Parathyroid adenoma (tissue), 2 donors: Measurements from ENCODE around the gene FCRL6.

Experiments used
- H2AFZ ChIP-seq: fragments of 300-600 bp; sonication (generic); one replicate; pipeline ENCODE4 v1.7.0; 2017; ENCODE audit warnings: antibody characterized with exemption, mild to moderate bottlenecking
- H3K27ac ChIP-seq: fragments of 300-600 bp; sonication (generic); one replicate; pipeline ENCODE4 v1.7.0; 2017
- H3K27me3 ChIP-seq: fragments of 300-600 bp; sonication (generic); one replicate; pipeline ENCODE4 v1.7.0; 2017; ENCODE audit warnings: low read length; ENCODE audit not compliant: control insufficient read depth, insufficient read depth
- H3K36me3 ChIP-seq: fragments of 300-600 bp; sonication (generic); one replicate; pipeline ENCODE4 v1.7.0; 2017; ENCODE audit warnings: low read length; ENCODE audit not compliant: control insufficient read depth, insufficient read depth
- H3K4me1 ChIP-seq: fragments of 300-600 bp; sonication (generic); one replicate; pipeline ENCODE4 v1.7.0; 2017; ENCODE audit warnings: control low read depth
- H3K4me2 ChIP-seq: fragments of 300-600 bp; sonication (generic); one replicate; pipeline ENCODE4 v1.7.0; 2017; ENCODE audit warnings: low read length
- H3K4me3 ChIP-seq: fragments of 300-600 bp; sonication (generic); one replicate; pipeline ENCODE4 v1.7.0; 2017; ENCODE audit warnings: low read depth, low read length
- H3K79me2 ChIP-seq: fragments of 300-600 bp; sonication (generic); one replicate; pipeline ENCODE4 v1.7.0; 2017; ENCODE audit warnings: control low read depth
- H3K9ac ChIP-seq: fragments of 300-600 bp; sonication (generic); one replicate; pipeline ENCODE4 v1.7.0; 2017; ENCODE audit warnings: mild to moderate bottlenecking
- H3K9me3 ChIP-seq: fragments of 300-600 bp; sonication (generic); one replicate; pipeline ENCODE4 v1.7.0; 2017; ENCODE audit warnings: low read length; ENCODE audit not compliant: control insufficient read depth
- TF ChIP-seq, protein P1 (sequence below): fragments of 300-600 bp; sonication (generic); IDR thresholded peaks from one replicate; pipeline ENCODE4 v1.7.0; 2017; ENCODE audit warnings: antibody characterized with exemption, mild to moderate bottlenecking
- donor health status: primary hyperparathyroidism.

The FCRL6 gene

DNA sequence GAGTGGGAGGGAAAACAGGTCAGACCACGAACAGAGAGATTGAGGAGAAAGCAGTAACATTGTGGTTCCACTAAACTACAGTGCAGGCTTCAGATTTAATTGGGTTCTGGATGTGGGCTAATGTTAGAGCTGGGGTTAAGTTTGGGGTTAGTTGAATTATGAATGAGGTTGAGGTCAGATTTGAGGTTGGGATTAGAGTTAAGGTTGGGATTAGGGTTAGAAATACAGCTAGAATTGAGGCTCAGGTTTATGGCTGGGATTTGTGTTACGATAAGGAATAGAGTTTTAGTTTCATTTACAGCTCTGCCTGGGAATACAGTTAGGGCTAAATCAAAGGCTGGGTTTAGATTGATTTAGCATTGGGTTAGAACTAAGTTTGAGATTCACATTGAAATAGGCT lies 62.1 kb downstream of the FCRL6 start:
- H3K4me1 ChIP-seq, result peaks cover 16% of the 10 kb centered on the region
- H3K79me2 ChIP-seq, result no peaks in the 10 kb centered on the region
- no peak overlapping the region for H2AFZ ChIP-seq
- no peak overlapping the region for H3K4me2 ChIP-seq
- no peaks in the 10 kb centered on the region for H3K27me3 ChIP-seq
- TF ChIP-seq, protein P1, sequence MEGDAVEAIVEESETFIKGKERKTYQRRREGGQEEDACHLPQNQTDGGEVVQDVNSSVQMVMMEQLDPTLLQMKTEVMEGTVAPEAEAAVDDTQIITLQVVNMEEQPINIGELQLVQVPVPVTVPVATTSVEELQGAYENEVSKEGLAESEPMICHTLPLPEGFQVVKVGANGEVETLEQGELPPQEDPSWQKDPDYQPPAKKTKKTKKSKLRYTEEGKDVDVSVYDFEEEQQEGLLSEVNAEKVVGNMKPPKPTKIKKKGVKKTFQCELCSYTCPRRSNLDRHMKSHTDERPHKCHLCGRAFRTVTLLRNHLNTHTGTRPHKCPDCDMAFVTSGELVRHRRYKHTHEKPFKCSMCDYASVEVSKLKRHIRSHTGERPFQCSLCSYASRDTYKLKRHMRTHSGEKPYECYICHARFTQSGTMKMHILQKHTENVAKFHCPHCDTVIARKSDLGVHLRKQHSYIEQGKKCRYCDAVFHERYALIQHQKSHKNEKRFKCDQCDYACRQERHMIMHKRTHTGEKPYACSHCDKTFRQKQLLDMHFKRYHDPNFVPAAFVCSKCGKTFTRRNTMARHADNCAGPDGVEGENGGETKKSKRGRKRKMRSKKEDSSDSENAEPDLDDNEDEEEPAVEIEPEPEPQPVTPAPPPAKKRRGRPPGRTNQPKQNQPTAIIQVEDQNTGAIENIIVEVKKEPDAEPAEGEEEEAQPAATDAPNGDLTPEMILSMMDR, result no peak
- no peaks in the 10 kb centered on the region for H3K9me3 ChIP-seq
- H3K9ac ChIP-seq, result no peak overlapping the region
- no peaks in the 10 kb centered on the region for H3K36me3 ChIP-seq
- H3K27ac ChIP-seq, result no peak overlapping the region
- no peak overlapping the region for H3K4me3 ChIP-seq
